Measurements from ENCODE around the gene SLC41A2. TPM values are rescaled to one million over a fixed set of nuclear protein-coding genes. Genes with fewer than 3 reads are reported as not detected.

SLC41A2 gene
- total RNA-seq, 2 donors from 2014 or later = 29.0 to 58.6 TPM

DNA sequence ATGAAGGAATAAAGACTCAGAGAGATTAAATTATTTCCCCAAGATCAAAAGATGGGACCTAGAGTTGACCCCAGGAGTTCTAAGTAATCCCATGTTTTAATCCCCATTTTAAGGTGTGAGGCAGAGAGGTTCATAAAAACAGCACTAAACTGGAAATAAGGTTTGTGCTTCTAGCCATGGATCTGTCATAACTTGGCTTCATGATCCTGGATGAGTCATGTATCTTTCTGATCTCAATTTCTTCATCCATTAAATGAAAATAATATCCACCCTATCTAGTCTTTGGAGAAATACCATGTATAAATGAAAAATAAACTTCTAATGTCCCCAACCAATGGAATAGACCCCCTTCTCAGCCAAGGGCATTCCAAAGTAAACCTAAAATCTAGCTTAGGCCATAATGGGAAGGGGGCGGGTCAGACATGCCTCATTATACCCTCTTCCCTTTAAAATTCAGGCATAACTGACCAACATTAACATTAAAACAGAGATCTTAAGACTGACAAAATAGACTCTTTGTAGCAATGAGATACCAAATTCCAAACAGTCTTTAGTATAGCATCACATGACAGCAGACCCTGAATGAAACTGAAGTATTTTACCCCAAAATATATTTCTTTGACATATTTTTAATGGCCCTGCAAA lies 47.8 kb downstream of the SLC41A2 start:
- no peak for TF ChIP-seq POLR2A (IDR thresholded peaks at IDR 0.05)
- TF ChIP-seq, protein P1, sequence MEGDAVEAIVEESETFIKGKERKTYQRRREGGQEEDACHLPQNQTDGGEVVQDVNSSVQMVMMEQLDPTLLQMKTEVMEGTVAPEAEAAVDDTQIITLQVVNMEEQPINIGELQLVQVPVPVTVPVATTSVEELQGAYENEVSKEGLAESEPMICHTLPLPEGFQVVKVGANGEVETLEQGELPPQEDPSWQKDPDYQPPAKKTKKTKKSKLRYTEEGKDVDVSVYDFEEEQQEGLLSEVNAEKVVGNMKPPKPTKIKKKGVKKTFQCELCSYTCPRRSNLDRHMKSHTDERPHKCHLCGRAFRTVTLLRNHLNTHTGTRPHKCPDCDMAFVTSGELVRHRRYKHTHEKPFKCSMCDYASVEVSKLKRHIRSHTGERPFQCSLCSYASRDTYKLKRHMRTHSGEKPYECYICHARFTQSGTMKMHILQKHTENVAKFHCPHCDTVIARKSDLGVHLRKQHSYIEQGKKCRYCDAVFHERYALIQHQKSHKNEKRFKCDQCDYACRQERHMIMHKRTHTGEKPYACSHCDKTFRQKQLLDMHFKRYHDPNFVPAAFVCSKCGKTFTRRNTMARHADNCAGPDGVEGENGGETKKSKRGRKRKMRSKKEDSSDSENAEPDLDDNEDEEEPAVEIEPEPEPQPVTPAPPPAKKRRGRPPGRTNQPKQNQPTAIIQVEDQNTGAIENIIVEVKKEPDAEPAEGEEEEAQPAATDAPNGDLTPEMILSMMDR (IDR thresholded peaks at IDR 0.05) = no peak
- Histone ChIP-seq H3K9me3 (no peaks in the 10 kb centered on the region), H3K36me3 (replicated peaks in 1 of 2; ENCODE audit: insufficient read depth in 1 of 2, low read depth in 2 of 2) (no peaks in the 10 kb centered on the region), H3K4me1 (peaks cover 12% of the 10 kb centered on the region), H3K27ac (no peak overlapping the region), H3K27me3 (no peaks in the 10 kb centered on the region), H3K4me3 (no peak overlapping the region)
- ATAC-seq (no peak), DNase-seq (no peak)
- WGBS, 2 donors = 100% methylated on average over 1 of the region's 1 CpG
- intact Hi-C loops (cut with DNase I) = no loop called here

DNA sequence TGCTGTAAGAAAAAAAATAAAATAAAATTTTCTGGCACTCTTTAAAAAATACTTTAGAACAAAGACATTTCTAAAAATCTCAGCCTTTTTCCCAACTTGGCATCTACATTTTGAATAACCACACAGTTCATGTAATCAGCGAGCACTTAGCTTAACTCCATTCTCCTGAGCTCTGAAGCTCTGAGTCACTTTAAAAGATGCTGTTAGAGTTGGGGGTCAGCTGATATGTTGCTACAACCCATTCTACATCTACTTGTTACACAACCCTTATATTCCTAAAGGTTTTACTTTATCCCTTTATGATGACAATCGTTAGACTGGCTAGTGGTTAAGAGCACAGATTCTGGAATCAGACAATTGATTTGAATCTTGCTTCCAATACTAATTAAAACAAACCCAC lies 48.3 kb downstream of the SLC41A2 start:
- peaks cover 14% of the 10 kb centered on the region for H3K4me1 ChIP-seq
- H3K9me3 ChIP-seq = no peaks in the 10 kb centered on the region
- intact Hi-C loops (cut with DNase I) = no loop called here
- DNase-seq (no peak), ATAC-seq (no peak)
- no peaks in the 10 kb centered on the region for H3K36me3 ChIP-seq (replicated peaks in 1 of 2; ENCODE audit: insufficient read depth in 1 of 2, low read depth in 2 of 2)
- no peak overlapping the region for H3K27ac ChIP-seq
- TF ChIP-seq POLR2A (IDR thresholded peaks at IDR 0.05) = no peak
- TF ChIP-seq, protein P1 (IDR thresholded peaks at IDR 0.05) = no peak
- no peaks in the 10 kb centered on the region for H3K27me3 ChIP-seq
- WGBS, 2 donors = 89 to 93% methylated on average over 2 of the region's 2 CpGs
- H3K4me3 ChIP-seq = no peak overlapping the region

Other genes with a start within 250 kb of the SLC41A2 start
- gene NOPCHAP1, start 28.0 kb upstream of the SLC41A2 start, total RNA-seq = 1 to 10 TPM; 5.9 to 6.5 TPM
- gene ALDH1L2, start 126.2 kb upstream of the SLC41A2 start, total RNA-seq = 10 to 100 TPM; 31.1 to 71.2 TPM
- gene WASHC4, start 149.4 kb upstream of the SLC41A2 start, total RNA-seq = 10 to 100 TPM; 41.2 to 63.6 TPM

Data from body of pancreas (tissue), 4 donors.